Heart right ventricle (tissue), 16 donors: ENCODE results near the gene ALOX15. TPM values are rescaled to one million over a fixed set of nuclear protein-coding genes. Genes with fewer than 3 reads are reported as not detected.

Source experiments
- ATAC-seq, 8 donors: fragments of 200-7000 bp; cut with Tn5 transposase; one replicate each; pipeline ENCODE4 v1.9.1; 2020; ENCODE audit warnings: mild to moderate bottlenecking in 8 of 8, moderate library complexity in 8 of 8, moderate number of reproducible peaks in 1 of 8
- DNase-seq, 2 donors: peaks; one replicate each; pipeline ENCODE4 v3.0.0-alpha.2; 2020
- H3K27ac ChIP-seq, 10 donors: fragments of 200-600 bp; sonication (generic) in 2 of 10; one replicate each; pipeline versions ENCODE4 v1.5.0 to v1.8.0; 2020 to 2022; ENCODE audit warnings: mild to moderate bottlenecking in 3 of 10
- H3K27me3 ChIP-seq, 7 donors: fragments of 200-600 bp; one replicate each; pipeline ENCODE4 v1.8.0; 2021 to 2022; ENCODE audit warnings: mild to moderate bottlenecking in 2 of 7
- H3K36me3 ChIP-seq, 9 donors: fragments of 200-600 bp; sonication (generic) in 1 of 9; one replicate each; pipeline versions ENCODE4 v1.5.0 to v1.8.0; 2020 to 2022; ENCODE audit warnings: mild to moderate bottlenecking in 2 of 9
- H3K4me1 ChIP-seq, 9 donors: fragments of 200-600 bp; sonication (generic) in 1 of 9; one replicate each; pipeline versions ENCODE4 v1.5.0 to v1.8.0; 2020 to 2022; ENCODE audit warnings: mild to moderate bottlenecking in 4 of 9
- H3K4me3 ChIP-seq, 10 donors: fragments of 200-600 bp; sonication (generic) in 2 of 10; one replicate each; pipeline versions ENCODE4 v1.5.0 to v1.8.0; 2020 to 2022; ENCODE audit warnings: mild to moderate bottlenecking in 7 of 10, moderate library complexity in 2 of 10
- H3K9me3 ChIP-seq, 11 donors: fragments of 200-600 bp in 10 of 11; sonication (generic) in 2 of 11; one replicate each; pipeline versions ENCODE4 v1.5.0 to v1.8.0; 2013 to 2022; ENCODE audit warnings: mild to moderate bottlenecking in 2 of 11, control low read depth in 1 of 11, moderate library complexity in 1 of 11
- CTCF ChIP-seq, 9 donors: fragments of 200-600 bp; sonication (generic) in 2 of 9; IDR thresholded peaks; one replicate each; pipeline versions ENCODE4 v1.5.0 to v1.8.0; 2021 to 2022; ENCODE audit warnings: antibody characterized with exemption in 9 of 9, mild to moderate bottlenecking in 5 of 9, moderate library complexity in 1 of 9
- WGBS, 2 donors: extraction: QIAGEN DNeasy Blood & Tissue Kit; methylation state at CpG; one replicate each; pipeline ENCODE4 v1.1.7; 2013; ENCODE audit warnings: inconsistent platforms in 1 of 2; 5-methylcytosine and 5-hydroxymethylcytosine counted together
- intact Hi-C, 10 donors: fragments of 100-400 bp; cut with DNase I; formaldehyde crosslinking; loops; one replicate each; pipeline versions ENCODE4 v1.11.1 to v1.14.2; 2022
- polyA plus RNA-seq, 2 donors: library from polyadenylated mRNA; stranded (reverse); fragments of 200-250 nt; gene quantifications; one replicate each; pipeline ENCODE4 v1.2.3, GENCODE V29; 2013
- total RNA-seq, 10 donors: library from RNA; stranded (reverse); fragmentation: NEBNext Ultra II Directional in 3 of 10; extraction: Animal tissue kit (Norgen Biotek cat#: 25700) in 3 of 10; gene quantifications; one replicate each; pipeline versions ENCODE4 v1.2.1 to v1.2.4, GENCODE V29; 2021 to 2023
- donor health status: Arrhythmogenic right ventricular cardiomyopathy.
- donor health status: ischemic (EF 13 %, LVEDD 7.1; RV severe dilation, severe dysfunction).
- donor health status: healthy with polysubstance abuse.
- donor health status: DM: no; HTN: yes; CAD: no.
- donor health status: DM: no; HTN: no; CAD: no.
- donor health status: ischemic (EF 25% LVEDD 6.9; RV normal size, moderate dysfunction).
- donor health status: ischemic (EF 25% LVEDD 5.7; RV mildly dilated, moderate dysfunction).
- donor health status: healthy.
- donor health status: DM: yes; HTN: yes; CAD: no.
- donor health status: Ischemic cardiomyopathy.
- donor health status: ischemic (EF 35%, LVEDD 5.7; RV mildly dilated, moderate dysfunction).
- donor health status: nonischemic (EF 11% LVEDD 7.7; RV severe dilation, severe dysfunction).
- donor health status: DM: yes; HTN: yes; CAD: no.
- donor health status: PGD.
- donor health status: ischemic (EF 29% LVEDD 5.4; RV normal size, mild dysfunction).
- donor health status: nonischemic (EF 23%, LVEDD 6.1; RV moderate dilation, normal function).

ALOX15 gene
- total and polyA plus RNA-seq, 12 donors = 0.11 to 1.3 (median 0.16) TPM; not detected in 5

- TF ChIP-seq CTCF (IDR thresholded peaks at IDR 0.05) = no peak
- Histone ChIP-seq H3K27ac (peak overlapping the region; percentile 15 to 75 (median 62)), H3K4me3 (no peak overlapping the region), H3K27me3 (no peaks in the 10 kb centered on the region), H3K4me1 (peaks cover 9 to 76% (median 51%) of the 10 kb centered on the region in 9 donors), H3K9me3 (no peaks in the 10 kb centered on the region), H3K36me3 (no peaks in the 10 kb centered on the region)
- peak in 7 of 8 donors; percentile 8 to 39 (median 32) for ATAC-seq
- intact Hi-C loops = loop anchor here in 2 of 10 donors (2.0 to 5.0 kb wide), 2 partner anchors 15 to 37 kb away; no protein-coding TSS in a partner anchor
- DNase-seq = peak; percentile 72 to 84
- WGBS, 2 donors = 50 to 51% methylated on average over 18 of the region's 18 CpGs
Measured at GRCh38 chr17:4604111-4604644, 37.3 kb downstream of the ALOX15 start.

GRCh38 chr17:4602041-4602440 lies 39.4 kb downstream of the ALOX15 start:
- ATAC-seq = no peak
- H3K36me3 ChIP-seq = no peaks in the 10 kb centered on the region
- no peaks in the 10 kb centered on the region for H3K27me3 ChIP-seq
- WGBS, 2 donors = 75 to 88% methylated on average over 5 of the region's 5 CpGs
- no peak overlapping the region for H3K4me3 ChIP-seq
- peak overlapping the region in 4 of 10 donors; percentile 5 to 94 (median 88) for H3K27ac ChIP-seq
- no peak for TF ChIP-seq CTCF (IDR thresholded peaks at IDR 0.05)
- H3K4me1 ChIP-seq = peaks cover 14 to 77% (median 50%) of the 10 kb centered on the region in 9 donors
- H3K9me3 ChIP-seq = no peaks in the 10 kb centered on the region
- no peak for DNase-seq
- intact Hi-C loops = loop anchor here in 1 of 10 donors (5.0 kb wide), 1 partner anchor 35 kb away; no protein-coding TSS in a partner anchor

GRCh38 chr17:4601326-4601725 lies 40.2 kb downstream of the ALOX15 start:
- no peaks in the 10 kb centered on the region for H3K27me3 ChIP-seq
- WGBS, 2 donors = 92 to 95% methylated on average over 4 of the region's 4 CpGs
- no peak for TF ChIP-seq CTCF (IDR thresholded peaks at IDR 0.05)
- H3K9me3 ChIP-seq = no peaks in the 10 kb centered on the region
- H3K27ac ChIP-seq = peak overlapping the region; percentile 76 to 94 (median 86)
- no peak for DNase-seq
- no peak for ATAC-seq
- no peaks in the 10 kb centered on the region for H3K36me3 ChIP-seq
- intact Hi-C loops = loop anchor here in 1 of 10 donors (5.0 kb wide), 1 partner anchor 34 kb away; no protein-coding TSS in a partner anchor
- H3K4me3 ChIP-seq = no peak overlapping the region
- H3K4me1 ChIP-seq = peaks cover 14 to 71% (median 50%) of the 10 kb centered on the region in 9 donors

- Histone ChIP-seq H3K36me3 (no peaks in the 10 kb centered on the region), H3K4me1 (peaks cover 14 to 64% (median 43%) of the 10 kb centered on the region in 9 donors), H3K4me3 (no peak overlapping the region), H3K9me3 (no peaks in the 10 kb centered on the region), H3K27me3 (no peaks in the 10 kb centered on the region), H3K27ac (peak overlapping the region; percentile 77 to 94 (median 86))
- intact Hi-C loops = loop anchor here in 2 of 10 donors (1.0 to 5.0 kb wide), 2 partner anchors 13 to 33 kb away; no protein-coding TSS in a partner anchor
- 35 to 58% methylated on average over 13 of the region's 13 CpGs for WGBS, 2 donors
- TF ChIP-seq CTCF (IDR thresholded peaks at IDR 0.05) = peak in 4 of 9 donors; percentile 6 to 38 (median 32)
- peak; percentile 28 to 86 (median 79) for ATAC-seq
- peak; percentile 67 to 71 for DNase-seq
Measured at GRCh38 chr17:4600563-4600962, 40.9 kb downstream of the ALOX15 start.
